DND-41 (cell line): ENCODE results near the gene HS3ST5.

ENCODE experiments used
- EZH2 ChIP-seq: IDR thresholded peaks from 3 replicates; pipeline ENCODE4 v1.6.1; 2012; ENCODE audit warnings: borderline replicate concordance, low read depth, mild to moderate bottlenecking, moderate library complexity, low read length, inconsistent platforms; ENCODE audit not compliant: severe bottlenecking
- TF ChIP-seq, protein P1 (sequence below): IDR thresholded peaks from 2 replicates; pipeline ENCODE4 v1.5.1; 2012; ENCODE audit warnings: borderline replicate concordance, low read length, moderate library complexity, mild to moderate bottlenecking; ENCODE audit not compliant: poor library complexity, severe bottlenecking; ENCODE audit errors: extremely low read depth

- TF ChIP-seq, protein P1, sequence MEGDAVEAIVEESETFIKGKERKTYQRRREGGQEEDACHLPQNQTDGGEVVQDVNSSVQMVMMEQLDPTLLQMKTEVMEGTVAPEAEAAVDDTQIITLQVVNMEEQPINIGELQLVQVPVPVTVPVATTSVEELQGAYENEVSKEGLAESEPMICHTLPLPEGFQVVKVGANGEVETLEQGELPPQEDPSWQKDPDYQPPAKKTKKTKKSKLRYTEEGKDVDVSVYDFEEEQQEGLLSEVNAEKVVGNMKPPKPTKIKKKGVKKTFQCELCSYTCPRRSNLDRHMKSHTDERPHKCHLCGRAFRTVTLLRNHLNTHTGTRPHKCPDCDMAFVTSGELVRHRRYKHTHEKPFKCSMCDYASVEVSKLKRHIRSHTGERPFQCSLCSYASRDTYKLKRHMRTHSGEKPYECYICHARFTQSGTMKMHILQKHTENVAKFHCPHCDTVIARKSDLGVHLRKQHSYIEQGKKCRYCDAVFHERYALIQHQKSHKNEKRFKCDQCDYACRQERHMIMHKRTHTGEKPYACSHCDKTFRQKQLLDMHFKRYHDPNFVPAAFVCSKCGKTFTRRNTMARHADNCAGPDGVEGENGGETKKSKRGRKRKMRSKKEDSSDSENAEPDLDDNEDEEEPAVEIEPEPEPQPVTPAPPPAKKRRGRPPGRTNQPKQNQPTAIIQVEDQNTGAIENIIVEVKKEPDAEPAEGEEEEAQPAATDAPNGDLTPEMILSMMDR = no peak
- no peak for TF ChIP-seq EZH2
Observed at GRCh38 chr6:114276783-114277182, 66.0 kb downstream of the HS3ST5 start.
